CD4-positive, alpha-beta T cell (primary cell): ENCODE measurements around the gene GRIK1. TPM values are rescaled to one million over a fixed set of nuclear protein-coding genes. Genes with fewer than 3 reads are reported as not detected.

Experiments
- ATAC-seq: fragments of 200-7000 bp; cut with Tn5 transposase; one replicate; pipeline ENCODE4 v1.10.0; 2022; ENCODE audit warnings: mild to moderate bottlenecking; ENCODE audit not compliant: poor library complexity
- CTCF ChIA-PET: fragments of 350-600 bp; sonication (Branson Sonifier 250); formaldehyde crosslinking; loops from one replicate; lab custom pipeline; 2021; ENCODE audit warnings: antibody characterized with exemption, inconsistent platforms; lab: Charles Lee
- POLR2A ChIA-PET: fragments of 350-600 bp; sonication (Branson Sonifier 250); formaldehyde crosslinking; loops from one replicate; lab custom pipeline; 2021; ENCODE audit warnings: antibody characterized with exemption, inconsistent platforms; lab: Charles Lee
- DNase-seq, 14 experiments: peaks; one replicate each; pipeline ENCODE4 v3.0.0-alpha.2; 2013 to 2020; ENCODE audit warnings: mixed read lengths in 2 of 14
- H3K27ac ChIP-seq, 2 donors: one replicate each; pipeline versions ENCODE4 v1.5.1 to v1.7.0; 2013; ENCODE audit warnings: low read length in 2 of 2, low read depth in 1 of 2, mild to moderate bottlenecking in 1 of 2
- H3K27me3 ChIP-seq, 2 experiments: 1 replicate in 1 of 2; 2 replicates in 1 of 2; pipeline versions ENCODE4 v1.6.1 to v1.7.0; 2013; ENCODE audit warnings: low read length in 2 of 2, control low read depth in 1 of 2, mild to moderate bottlenecking in 1 of 2, moderate library complexity in 1 of 2; ENCODE audit not compliant: insufficient read depth in 2 of 2, control insufficient read depth in 1 of 2
- H3K36me3 ChIP-seq: one replicate; pipeline ENCODE4 v1.6.1; 2013; ENCODE audit warnings: low read length, control low read depth; ENCODE audit not compliant: insufficient read depth
- H3K4me1 ChIP-seq: one replicate; pipeline ENCODE4 v1.6.1; 2013; ENCODE audit warnings: low read length, control low read depth; ENCODE audit not compliant: insufficient read depth
- H3K4me3 ChIP-seq: one replicate; pipeline ENCODE4 v1.5.1; 2013; ENCODE audit warnings: mild to moderate bottlenecking, low read length, moderate library complexity
- H3K9me3 ChIP-seq, 2 experiments: 1 replicate in 1 of 2; 2 replicates in 1 of 2; pipeline versions ENCODE4 v1.6.1 to v1.7.0; 2013; ENCODE audit warnings: low read length in 2 of 2, mild to moderate bottlenecking in 2 of 2, control low read depth in 1 of 2, moderate library complexity in 1 of 2; ENCODE audit not compliant: control insufficient read depth in 1 of 2, insufficient read depth in 1 of 2
- H3K27ac Mint-ChIP-seq: one replicate; pipeline ENCODE4 v1.8.0; 2020; ENCODE audit warnings: mixed read lengths
- H3K27me3 Mint-ChIP-seq: one replicate; pipeline ENCODE4 v1.8.0; 2021; ENCODE audit warnings: mixed read lengths
- H3K36me3 Mint-ChIP-seq: one replicate; pipeline ENCODE4 v1.8.0; 2021; ENCODE audit warnings: low read depth, mixed read lengths
- H3K4me1 Mint-ChIP-seq: one replicate; pipeline ENCODE4 v1.8.0; 2021; ENCODE audit warnings: low read depth, mixed read lengths
- H3K4me3 Mint-ChIP-seq: one replicate; pipeline ENCODE4 v1.8.0; 2020; ENCODE audit warnings: mild to moderate bottlenecking, mixed read lengths
- H3K9me3 Mint-ChIP-seq: one replicate; pipeline ENCODE4 v1.8.0; 2020; ENCODE audit warnings: mixed read lengths
- CTCF ChIP-seq: fragments of 200-600 bp; IDR thresholded peaks from one replicate; pipeline ENCODE4 v1.8.0; 2022; ENCODE audit warnings: antibody characterized with exemption, mild to moderate bottlenecking
- intact Hi-C, 2 experiments: fragments of 100-400 bp; cut with DNase I in 1 of 2; cut with micrococcal nuclease in 1 of 2; formaldehyde crosslinking; loops; one replicate each; pipeline versions ENCODE4 v1.15.1 to v1.9.0; 2023 to 2025; cut with DNase I, micrococcal nuclease
- total RNA-seq, 174 experiments: library from RNA in 2 of 174; stranded (reverse) in 2 of 174; gene quantifications; one replicate each; pipeline ENCODE4 v1.2.3 and lab custom pipeline; 2021 to 2026

Gene GRIK1
- total RNA-seq, 2 experiments from 2014 or later, result not detected

DNA sequence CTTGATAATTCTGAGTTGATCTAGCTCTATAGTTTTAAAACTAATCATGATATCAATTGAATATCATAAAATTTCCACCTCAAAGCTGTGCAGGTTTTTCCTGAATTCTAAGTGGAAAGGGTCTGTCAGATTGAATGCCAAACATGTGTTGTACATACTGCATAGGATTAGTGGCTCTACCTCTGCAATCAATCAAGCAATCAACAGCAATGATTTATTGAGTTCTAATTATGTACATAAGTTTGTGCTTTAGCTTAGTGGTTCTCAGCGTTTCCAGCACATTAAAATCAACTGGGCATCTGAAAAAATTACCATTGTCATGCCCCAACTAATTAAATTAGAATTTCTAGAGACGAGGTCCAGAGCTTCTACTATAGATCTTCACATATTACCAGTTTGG lies 389.6 kb downstream of the GRIK1 start:
- ChIA-PET CTCF (no interaction called here), POLR2A (no interaction called here)
- ATAC-seq, result no peak

GRCh38 chr21:29549614-29550013 lies 390.2 kb downstream of the GRIK1 start:
- no peaks in the 10 kb centered on the region for H3K27me3 Mint-ChIP-seq
- no peaks in the 10 kb centered on the region for H3K36me3 ChIP-seq
- no peak overlapping the region for H3K4me3 ChIP-seq
- no peaks in the 10 kb centered on the region for H3K9me3 Mint-ChIP-seq
- no peaks in the 10 kb centered on the region for H3K4me1 Mint-ChIP-seq
- H3K27ac Mint-ChIP-seq, result no peak overlapping the region
- no peaks in the 10 kb centered on the region for H3K27me3 ChIP-seq
- CTCF ChIA-PET, result no interaction called here
- no peak for TF ChIP-seq CTCF
- no peaks in the 10 kb centered on the region for H3K4me1 ChIP-seq
- POLR2A ChIA-PET, result interaction anchor here (1.0 kb wide), 1 partner anchor 100 kb away, joined by 3 read pairs; no protein-coding TSS in a partner anchor
- no peak overlapping the region for H3K4me3 Mint-ChIP-seq
- H3K27ac ChIP-seq, result no peak overlapping the region
- ATAC-seq (no peak), DNase-seq (no peak)
- H3K9me3 ChIP-seq, result no peaks in the 10 kb centered on the region
- intact Hi-C loops, result no loop called here
- no peaks in the 10 kb centered on the region for H3K36me3 Mint-ChIP-seq

More for the DNA sequence above, 389.6 kb downstream of the GRIK1 start:
- Histone ChIP-seq H3K4me3 (no peak overlapping the region), H3K4me1 (no peaks in the 10 kb centered on the region), H3K36me3 (no peaks in the 10 kb centered on the region), H3K27me3 (no peaks in the 10 kb centered on the region), H3K9me3 (no peaks in the 10 kb centered on the region), H3K27ac (no peak overlapping the region)
- TF ChIP-seq CTCF, result no peak
- no peak overlapping the region for H3K27ac Mint-ChIP-seq
- H3K4me3 Mint-ChIP-seq, result no peak overlapping the region
- intact Hi-C loops, result no loop called here
- no peaks in the 10 kb centered on the region for H3K36me3 Mint-ChIP-seq
- DNase-seq, result no peak
- H3K9me3 Mint-ChIP-seq, result no peaks in the 10 kb centered on the region
- no peaks in the 10 kb centered on the region for H3K27me3 Mint-ChIP-seq
- no peaks in the 10 kb centered on the region for H3K4me1 Mint-ChIP-seq

DNA sequence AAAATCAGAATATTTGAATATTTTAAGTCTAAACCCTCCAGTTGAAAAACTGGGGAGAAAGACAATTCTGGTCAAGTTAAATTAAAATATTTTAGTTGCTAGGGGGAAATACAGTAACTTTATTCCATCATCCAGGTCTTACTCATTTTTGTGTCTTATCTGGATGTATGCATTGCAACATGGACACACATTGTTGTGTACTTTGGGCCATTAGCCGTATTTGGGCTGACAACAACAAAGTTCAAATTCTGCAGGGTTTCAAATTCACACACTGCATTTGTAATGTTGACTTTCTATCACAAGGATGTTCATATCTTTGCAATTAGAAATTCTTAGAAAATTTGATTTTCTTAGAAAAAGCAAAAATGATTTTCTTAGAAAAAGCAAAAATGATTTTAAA lies 391.8 kb downstream of the GRIK1 start:
- Mint-ChIP-seq H3K27ac (no peak overlapping the region), H3K9me3 (no peaks in the 10 kb centered on the region), H3K4me1 (no peaks in the 10 kb centered on the region), H3K27me3 (no peaks in the 10 kb centered on the region), H3K4me3 (no peak overlapping the region), H3K36me3 (no peaks in the 10 kb centered on the region)
- DNase-seq (no peak), ATAC-seq (no peak)
- TF ChIP-seq CTCF, result no peak
- Histone ChIP-seq H3K27me3 (no peaks in the 10 kb centered on the region), H3K27ac (no peak overlapping the region), H3K9me3 (no peaks in the 10 kb centered on the region), H3K4me1 (no peaks in the 10 kb centered on the region), H3K4me3 (no peak overlapping the region), H3K36me3 (no peaks in the 10 kb centered on the region)
- ChIA-PET CTCF (no interaction called here), POLR2A (no interaction called here)
- intact Hi-C loops, result no loop called here
